Measurements from ENCODE around the gene SOX3. TPM values are rescaled to one million over a fixed set of nuclear protein-coding genes. Genes with fewer than 3 reads are reported as not detected.

Gene SOX3
- total RNA-seq (2011; cell fraction: chromatin; rRNA removed; ENCODE audit: low replicate concordance): not detected in 2 replicates
- not detected in 2 replicates for total RNA-seq (2011; cell fraction: nucleolus; rRNA removed)
- total RNA-seq (2011; cell fraction: nucleoplasm; rRNA removed): not detected in 2 replicates
- total RNA-seq (2014; rRNA removed) (not detected in 2 replicates), total RNA-seq (2014; rRNA removed; fragmentation: Illumina TruSeq; extraction: Trizol) (not detected in 2 replicates), total RNA-seq (2015; rRNA removed; fragmentation: Illumina TruSeq; extraction: Trizol) (not detected in 2 replicates), total RNA-seq (2021) (not detected in 2 replicates), polyA plus RNA-seq (2011; rRNA removed) (not detected in 2 replicates), polyA plus RNA-seq (2014; fragmentation: Illumina TruSeq; extraction: Trizol) (not detected in 2 replicates), polyA plus RNA-seq (2014; fragmentation: Nextera tagmentation; extraction: Ambion mirVana) (not detected), polyA plus RNA-seq (2014; rRNA removed) (not detected in 2 replicates), polyA minus RNA-seq (2011; rRNA and poly(A)+ RNA removed) (not detected in 2 replicates), Bru-seq, nascent RNA (not detected), BruChase-seq, experiment 1, labeled RNA remaining after a 2-hour chase (not detected), BruChase-seq, experiment 2, labeled RNA remaining after a 6-hour chase (not detected)
- polyA plus RNA-seq (2011; cell fraction: cytosol; rRNA removed): not detected in 2 replicates
- not detected in 2 replicates for polyA plus RNA-seq (2011; cell fraction: nucleus; rRNA removed)
- polyA plus RNA-seq (2012): not detected in 2 replicates
- not detected in 2 replicates for polyA minus RNA-seq (2011; cell fraction: cytosol; rRNA and poly(A)+ RNA removed)
- not detected in 2 replicates for polyA minus RNA-seq (2011; cell fraction: nucleus; rRNA and poly(A)+ RNA removed)
- long read RNA-seq, experiment 1: 0 reads
- long read RNA-seq, experiment 2: 0 reads
- long read RNA-seq, experiment 3: 0 reads

DNA sequence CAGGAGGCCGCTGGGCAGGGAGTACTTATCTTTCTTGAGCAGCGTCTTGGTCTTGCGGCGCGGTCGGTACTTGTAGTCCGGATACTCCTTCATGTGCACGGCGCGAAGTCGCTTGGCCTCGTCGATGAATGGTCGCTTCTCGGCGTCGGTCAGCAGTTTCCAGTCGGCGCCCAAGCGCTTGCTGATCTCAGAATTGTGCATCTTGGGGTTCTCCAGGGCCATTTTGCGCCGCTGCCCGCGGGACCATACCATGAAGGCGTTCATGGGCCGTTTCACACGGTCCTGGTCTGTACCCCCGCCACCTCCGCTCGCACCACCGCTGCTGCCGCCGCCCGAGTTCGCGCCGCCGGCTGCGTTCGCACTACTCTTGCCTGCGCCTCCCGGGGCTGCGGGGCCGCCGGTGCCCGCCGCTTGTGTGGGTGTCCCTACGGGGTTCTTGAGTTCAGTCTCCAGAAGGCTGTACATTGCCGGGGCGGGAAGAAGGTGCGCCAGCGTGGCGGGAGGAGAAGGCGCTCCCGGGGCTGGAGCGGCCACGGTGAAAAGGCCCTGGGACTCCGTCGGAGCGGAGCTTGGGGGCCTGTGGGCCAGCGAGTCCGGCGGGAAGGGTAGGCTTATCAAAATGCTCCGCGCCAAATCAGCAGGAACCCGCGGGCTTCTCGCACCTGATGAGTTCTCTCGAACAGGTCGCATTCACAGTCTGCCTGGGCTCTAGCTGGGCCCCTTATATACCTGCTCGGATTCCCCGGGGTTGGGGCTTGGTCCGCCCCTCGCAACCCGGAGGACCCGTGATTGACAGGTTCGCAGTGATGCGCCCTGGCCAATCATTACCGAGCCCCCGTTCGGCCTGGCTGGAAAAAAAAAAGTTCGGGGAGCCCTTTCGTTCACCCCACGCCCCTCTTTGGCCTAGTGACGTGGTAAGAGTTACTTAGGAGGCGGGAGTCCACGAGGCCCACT lies at the start of gene SOX3:
Gene SOX3 (minus strand): TSS at position 699 of the 954 bp plus-strand sequence. CDS start 9 bp downstream, at position 690.
- DNase-seq (ENCODE audit: extremely low read depth in 1 of 4, low spot score in 3 of 4) (no peak), ATAC-seq (no peak), FAIRE-seq (no peak)
- no peak within 1 kb of the TSS for H3K4me3 ChIP-seq
- H3K4me2 ChIP-seq (ENCODE audit: insufficient read depth, low read length): no peak within 1 kb of the TSS
- no peak within 1 kb of the TSS for H2AFZ ChIP-seq (ENCODE audit: low read depth, low read length)
- H3K79me2 ChIP-seq (ENCODE audit: control insufficient read depth, insufficient read depth, low read length): no peaks in the 10 kb centered on the region
- intact Hi-C loops (cut with micrococcal nuclease): no loop called here
- 12% methylated on average over 26 of the region's 87 CpGs for WGBS (ENCODE audit: insufficient coverage, low coverage, missing lambda C conversion rate)
- BruUV-seq (replicated peaks): no TSS peak
- no peaks in the 10 kb centered on the region for H4K20me1 ChIP-seq (replicated peaks; ENCODE audit: control insufficient read depth, insufficient read depth, low read length)
- no peaks in the 10 kb centered on the region; a peak in 1 of 5 replicates for H3K4me1 ChIP-seq (replicated peaks in 1 of 2; ENCODE audit: control insufficient read depth in 2 of 2, insufficient read depth in 2 of 2, low read length in 2 of 2)
- no peaks in the 10 kb centered on the region for H3K9me1 ChIP-seq (ENCODE audit: control insufficient read depth, insufficient read depth, low read length)
- no peak within 1 kb of the TSS for H3K27ac ChIP-seq (ENCODE audit: extremely low read depth, low read depth, low read length)
- H3K36me3 ChIP-seq (ENCODE audit: control insufficient read depth, insufficient read depth, low read length): no peaks in the 10 kb centered on the region
- no peaks in the 10 kb centered on the region; a peak in 1 of 5 replicates for H3K27me3 ChIP-seq (ENCODE audit: control insufficient read depth in 2 of 2, insufficient read depth in 2 of 2, low read length in 2 of 2)
- in situ Hi-C loops (cut with MboI): no loop called here
- ChIA-PET POLR2A (interaction anchor here (0.7 kb wide), 1 partner anchor 343 kb away, joined by 6 read pairs; no protein-coding TSS in a partner anchor), CTCF (ENCODE audit: low intra/inter-chr PET ratio) (no interaction called here)
- no peak within 1 kb of the TSS for H3K9ac ChIP-seq (ENCODE audit: insufficient read depth in 1 of 2, low read depth in 2 of 2, low read length in 2 of 2)
- H3K9me3 ChIP-seq (replicated peaks; ENCODE audit: control insufficient read depth, insufficient read depth, low read depth, low read length): no peaks in the 10 kb centered on the region
- no peak for TF ChIP-seq ZFPM2 (CRISPR knock-in tag; IDR thresholded peaks at IDR 0.05)
- no peak for TF ChIP-seq ZNF253 (CRISPR knock-in tag; conservative IDR thresholded peaks at IDR 0.05)
- TF ChIP-seq, protein P1, sequence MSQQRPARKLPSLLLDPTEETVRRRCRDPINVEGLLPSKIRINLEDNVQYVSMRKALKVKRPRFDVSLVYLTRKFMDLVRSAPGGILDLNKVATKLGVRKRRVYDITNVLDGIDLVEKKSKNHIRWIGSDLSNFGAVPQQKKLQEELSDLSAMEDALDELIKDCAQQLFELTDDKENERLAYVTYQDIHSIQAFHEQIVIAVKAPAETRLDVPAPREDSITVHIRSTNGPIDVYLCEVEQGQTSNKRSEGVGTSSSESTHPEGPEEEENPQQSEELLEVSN (IDR thresholded peaks at IDR 0.05; ENCODE audit: borderline replicate concordance in 1 of 2, extremely low read depth in 1 of 2, insufficient read depth in 1 of 2, insufficient read length in 1 of 2, low read depth in 1 of 2, low read length in 1 of 2, poor library complexity in 1 of 2, severe bottlenecking in 1 of 2): no peak
- no peak for TF ChIP-seq ZKSCAN3 (CRISPR knock-in tag; IDR thresholded peaks at IDR 0.05)
- no peak for TF ChIP-seq ZNF384 (IDR thresholded peaks at IDR 0.05; ENCODE audit: low read depth, low read length)
- TF ChIP-seq TAL1 (IDR thresholded peaks at IDR 0.05): no peak
- TF ChIP-seq GATAD2A (IDR thresholded peaks at IDR 0.05): no peak
- TF ChIP-seq JUN (IDR thresholded peaks at IDR 0.05; ENCODE audit: borderline replicate concordance, low read depth, low read length): no peak
- no peak for TF ChIP-seq JUN (CRISPR knock-in tag; IDR thresholded peaks at IDR 0.05; ENCODE audit: borderline replicate concordance)
- no peak for TF ChIP-seq HSF4 (CRISPR knock-in tag; IDR thresholded peaks at IDR 0.05; ENCODE audit: borderline replicate concordance)
- TF ChIP-seq, protein P2, sequence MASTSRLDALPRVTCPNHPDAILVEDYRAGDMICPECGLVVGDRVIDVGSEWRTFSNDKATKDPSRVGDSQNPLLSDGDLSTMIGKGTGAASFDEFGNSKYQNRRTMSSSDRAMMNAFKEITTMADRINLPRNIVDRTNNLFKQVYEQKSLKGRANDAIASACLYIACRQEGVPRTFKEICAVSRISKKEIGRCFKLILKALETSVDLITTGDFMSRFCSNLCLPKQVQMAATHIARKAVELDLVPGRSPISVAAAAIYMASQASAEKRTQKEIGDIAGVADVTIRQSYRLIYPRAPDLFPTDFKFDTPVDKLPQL (IDR thresholded peaks at IDR 0.05; ENCODE audit: extremely low read depth, insufficient read length): no peak
- TF ChIP-seq DACH1 (IDR thresholded peaks at IDR 0.05; ENCODE audit: partially characterized antibody): no peak
- no peak for TF ChIP-seq HDAC8 (tag; IDR thresholded peaks at IDR 0.05)
- TF ChIP-seq, protein P3, sequence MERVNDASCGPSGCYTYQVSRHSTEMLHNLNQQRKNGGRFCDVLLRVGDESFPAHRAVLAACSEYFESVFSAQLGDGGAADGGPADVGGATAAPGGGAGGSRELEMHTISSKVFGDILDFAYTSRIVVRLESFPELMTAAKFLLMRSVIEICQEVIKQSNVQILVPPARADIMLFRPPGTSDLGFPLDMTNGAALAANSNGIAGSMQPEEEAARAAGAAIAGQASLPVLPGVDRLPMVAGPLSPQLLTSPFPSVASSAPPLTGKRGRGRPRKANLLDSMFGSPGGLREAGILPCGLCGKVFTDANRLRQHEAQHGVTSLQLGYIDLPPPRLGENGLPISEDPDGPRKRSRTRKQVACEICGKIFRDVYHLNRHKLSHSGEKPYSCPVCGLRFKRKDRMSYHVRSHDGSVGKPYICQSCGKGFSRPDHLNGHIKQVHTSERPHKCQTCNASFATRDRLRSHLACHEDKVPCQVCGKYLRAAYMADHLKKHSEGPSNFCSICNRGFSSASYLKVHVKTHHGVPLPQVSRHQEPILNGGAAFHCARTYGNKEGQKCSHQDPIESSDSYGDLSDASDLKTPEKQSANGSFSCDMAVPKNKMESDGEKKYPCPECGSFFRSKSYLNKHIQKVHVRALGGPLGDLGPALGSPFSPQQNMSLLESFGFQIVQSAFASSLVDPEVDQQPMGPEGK (CRISPR knock-in tag; IDR thresholded peaks at IDR 0.05; ENCODE audit: borderline replicate concordance): no peak
